Prostate gland (tissue), 2 donors: ENCODE data around the gene KIF26B.

Experiments used
- POLR2A ChIP-seq: fragments of 450-650 bp; IDR thresholded peaks from one replicate; pipeline ENCODE4 v1.6.1; 2016; ENCODE audit warnings: antibody characterized with exemption, mild to moderate bottlenecking
- TF ChIP-seq, protein P1 (sequence below), 4 experiments: fragments of 200-600 bp in 2 of 4; fragments of 450-650 bp in 2 of 4; sonication (generic) in 2 of 4; IDR thresholded peaks; 1 replicate in 3 of 4; 2 replicates in 1 of 4; pipeline ENCODE4 v1.5.1; 2016 to 2019; ENCODE audit warnings: antibody characterized with exemption in 4 of 4, mild to moderate bottlenecking in 2 of 4, moderate library complexity in 2 of 4

DNA sequence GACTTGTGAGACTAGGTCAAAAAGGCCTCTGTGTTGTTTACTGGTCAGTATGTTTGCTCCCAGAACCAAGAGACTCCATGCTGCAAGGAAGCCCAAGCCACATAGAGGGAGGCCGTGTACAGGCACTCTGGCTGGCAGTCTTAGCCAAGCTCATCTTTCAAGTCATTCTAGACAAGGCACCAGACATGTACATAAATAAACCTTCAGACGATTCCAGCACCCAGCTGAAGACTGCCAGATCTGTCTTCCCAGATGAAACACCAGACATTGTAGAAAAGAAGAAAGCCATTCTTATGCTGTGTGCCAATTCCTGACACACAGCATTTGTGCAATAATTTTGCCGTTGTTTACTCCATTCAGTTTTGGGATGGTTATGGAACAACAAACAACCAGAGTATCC lies 595.5 kb downstream of the KIF26B start:
- TF ChIP-seq, protein P1, sequence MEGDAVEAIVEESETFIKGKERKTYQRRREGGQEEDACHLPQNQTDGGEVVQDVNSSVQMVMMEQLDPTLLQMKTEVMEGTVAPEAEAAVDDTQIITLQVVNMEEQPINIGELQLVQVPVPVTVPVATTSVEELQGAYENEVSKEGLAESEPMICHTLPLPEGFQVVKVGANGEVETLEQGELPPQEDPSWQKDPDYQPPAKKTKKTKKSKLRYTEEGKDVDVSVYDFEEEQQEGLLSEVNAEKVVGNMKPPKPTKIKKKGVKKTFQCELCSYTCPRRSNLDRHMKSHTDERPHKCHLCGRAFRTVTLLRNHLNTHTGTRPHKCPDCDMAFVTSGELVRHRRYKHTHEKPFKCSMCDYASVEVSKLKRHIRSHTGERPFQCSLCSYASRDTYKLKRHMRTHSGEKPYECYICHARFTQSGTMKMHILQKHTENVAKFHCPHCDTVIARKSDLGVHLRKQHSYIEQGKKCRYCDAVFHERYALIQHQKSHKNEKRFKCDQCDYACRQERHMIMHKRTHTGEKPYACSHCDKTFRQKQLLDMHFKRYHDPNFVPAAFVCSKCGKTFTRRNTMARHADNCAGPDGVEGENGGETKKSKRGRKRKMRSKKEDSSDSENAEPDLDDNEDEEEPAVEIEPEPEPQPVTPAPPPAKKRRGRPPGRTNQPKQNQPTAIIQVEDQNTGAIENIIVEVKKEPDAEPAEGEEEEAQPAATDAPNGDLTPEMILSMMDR (IDR thresholded peaks at IDR 0.05), result no peak
- no peak for TF ChIP-seq POLR2A
